HG03342 (cell line): ENCODE results near the gene DCUN1D2.
A peak's percentile ranks its signal among the peaks of the same experiment; 100 is the strongest.
"Not testable (repeated sequence)": the region's sequence is repeated elsewhere in the genome, so short reads cannot be mapped to it uniquely, and the experiment has no call there.

Experiments used
- ATAC-seq: cut with Tn5 transposase; IDR thresholded peaks from one replicate; pipeline ENCODE4 v1.9.1; 2021; ENCODE audit warnings: mild to moderate bottlenecking, moderate library complexity; ENCODE audit not compliant: unreplicated experiment

DCUN1D2 gene

DNA sequence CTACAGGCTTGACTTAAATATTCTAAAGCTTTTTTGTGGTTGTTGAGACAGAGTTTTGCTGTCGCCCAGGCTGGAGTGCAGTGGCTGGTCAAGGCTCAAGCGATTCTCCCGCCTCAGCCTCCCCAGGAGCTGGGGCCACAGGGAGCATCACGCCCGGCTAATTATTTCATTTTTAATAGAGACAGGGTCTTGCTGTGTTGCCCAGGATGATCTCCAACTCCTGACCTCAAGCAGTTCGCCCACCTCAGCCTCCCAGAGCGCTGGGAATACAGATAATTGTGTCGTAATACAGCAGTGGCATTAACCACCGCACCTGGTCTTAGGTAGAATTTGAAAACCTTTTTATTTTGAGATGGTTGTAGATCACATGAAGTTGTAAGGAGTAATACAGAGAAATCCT, 1.5 kb upstream of the DCUN1D2 start:
- ATAC-seq: no peak

GRCh38 chr13:113491418-113491883, 940 bp upstream of the DCUN1D2 start:
- ATAC-seq: no peak

GRCh38 chr13:113489549-113490495, 689 bp downstream of the DCUN1D2 start:
- ATAC-seq: peak; percentile 15

DNA sequence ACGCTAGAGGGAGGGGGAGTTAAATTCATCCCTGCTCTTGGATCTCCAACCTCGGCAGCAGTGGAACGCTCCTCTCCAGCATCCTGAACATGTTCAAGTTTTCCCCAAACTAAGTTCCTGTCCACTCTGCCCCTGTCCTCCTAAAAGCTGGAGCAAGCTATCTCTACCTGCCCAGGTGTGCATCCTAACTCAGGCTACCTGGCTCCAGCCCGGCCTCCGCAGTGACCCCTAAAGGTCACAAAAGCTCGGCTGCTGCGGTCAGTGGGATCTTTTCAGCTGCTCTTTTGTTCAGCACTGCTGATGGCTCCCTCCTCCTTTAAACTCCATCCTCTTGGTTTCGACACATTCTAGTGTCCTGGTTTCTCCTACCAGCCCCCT, 1.4 kb downstream of the DCUN1D2 start:
- ATAC-seq: no peak

DNA sequence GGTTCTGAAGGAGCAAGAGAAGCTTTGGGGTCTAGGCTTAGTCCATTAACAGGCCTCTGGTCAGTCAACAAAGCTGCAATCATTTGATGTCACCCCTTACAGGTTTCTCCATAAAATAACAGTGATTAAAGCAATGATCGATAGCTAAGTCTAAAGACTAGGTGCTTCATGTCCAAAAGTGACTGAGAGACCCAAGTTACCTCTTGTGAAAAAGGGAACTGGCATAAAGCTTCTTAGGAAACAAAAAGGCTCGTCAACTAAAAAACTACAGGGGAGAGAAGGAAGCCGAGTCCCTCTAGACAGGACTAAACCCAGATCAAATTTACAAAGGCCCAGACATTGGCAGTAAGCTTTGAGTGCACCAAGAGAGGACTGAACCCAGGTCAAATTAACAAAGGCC, 2.2 kb downstream of the DCUN1D2 start:
- no peak for ATAC-seq

DNA sequence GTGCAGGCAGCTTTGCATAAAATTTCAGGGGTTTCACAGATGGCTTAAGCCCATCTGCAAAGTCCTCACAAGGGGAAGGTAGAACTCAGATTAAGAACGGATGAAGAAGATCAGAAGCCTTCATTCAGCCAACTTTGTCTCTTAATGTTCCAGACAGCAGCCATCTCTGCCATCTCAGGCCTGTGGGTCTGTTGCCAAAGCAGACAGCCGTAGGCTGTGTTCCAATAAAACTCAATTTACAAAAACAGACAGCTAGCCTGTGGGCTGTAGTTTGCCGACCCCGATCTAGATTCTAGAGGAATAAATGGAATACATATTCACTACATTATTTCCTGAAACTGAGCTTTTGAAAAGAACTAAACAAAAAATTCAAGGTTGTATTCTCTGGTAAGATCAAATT, 3.8 kb downstream of the DCUN1D2 start:
- no peak for ATAC-seq

- no peak for ATAC-seq
Measured at GRCh38 chr13:113485545-113485944, 5.0 kb downstream of the DCUN1D2 start.

DNA sequence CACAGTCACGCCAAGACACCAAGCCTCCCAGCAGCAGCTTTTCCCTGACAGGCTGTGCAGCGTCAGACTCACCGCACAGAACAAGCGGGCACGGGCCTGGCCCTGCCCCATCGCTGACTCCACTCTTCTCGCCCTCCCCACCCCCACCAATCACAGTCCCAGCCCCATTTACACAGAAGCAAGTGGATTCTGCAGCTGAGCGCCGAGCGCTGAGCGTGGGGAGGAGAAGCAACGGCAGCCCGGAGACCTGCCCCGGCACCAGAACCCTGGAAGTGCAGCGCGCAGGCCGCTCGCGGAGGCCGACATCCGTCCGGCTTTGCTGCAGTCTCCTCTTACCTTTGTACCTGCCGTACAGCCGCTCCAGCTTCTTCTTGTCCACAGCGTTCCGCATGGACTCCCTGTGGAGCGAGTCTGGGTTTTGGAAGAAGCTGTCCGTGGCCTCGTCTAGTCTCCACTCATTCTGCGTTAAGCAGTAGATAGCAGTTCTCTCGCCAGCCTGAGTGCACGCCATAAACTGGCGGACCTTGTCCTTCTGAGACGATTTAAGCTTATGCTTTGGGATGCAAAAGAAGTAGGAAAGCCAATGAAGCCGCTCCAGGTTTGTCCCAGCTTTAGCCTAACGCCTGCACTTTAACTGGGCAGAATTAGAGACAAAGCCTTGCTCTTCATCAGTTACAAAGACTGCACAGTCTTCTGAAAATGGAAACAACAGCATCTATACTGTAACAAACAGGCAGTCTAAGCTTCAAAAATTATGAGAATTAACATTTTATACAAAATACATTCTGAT, 6.8 kb downstream of the DCUN1D2 start:
- ATAC-seq: no peak

- no peak for ATAC-seq
Measured at GRCh38 chr13:113483081-113483480, 7.4 kb downstream of the DCUN1D2 start.

GRCh38 chr13:113479179-113479578, 11.3 kb downstream of the DCUN1D2 start:
- ATAC-seq: no peak

DNA sequence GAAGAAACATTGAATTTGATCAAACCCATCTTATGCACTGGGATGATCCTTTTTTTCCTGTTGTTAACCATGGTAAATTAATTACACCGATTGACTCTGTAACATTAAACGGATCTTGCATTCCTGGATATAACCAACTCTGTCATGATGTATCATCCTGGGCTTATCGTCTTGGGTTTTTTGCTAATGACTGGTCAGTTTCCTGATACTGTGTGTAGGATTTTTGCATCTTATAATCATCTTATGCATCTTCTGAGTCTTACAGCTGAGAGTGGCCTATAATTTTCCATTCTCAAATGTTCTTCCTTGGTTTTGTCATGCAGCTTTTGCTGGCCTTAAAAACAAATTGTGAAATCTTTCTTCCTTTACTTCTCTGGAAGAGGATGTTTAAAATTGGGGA, 12.8 kb downstream of the DCUN1D2 start:
- no peak for ATAC-seq

DNA sequence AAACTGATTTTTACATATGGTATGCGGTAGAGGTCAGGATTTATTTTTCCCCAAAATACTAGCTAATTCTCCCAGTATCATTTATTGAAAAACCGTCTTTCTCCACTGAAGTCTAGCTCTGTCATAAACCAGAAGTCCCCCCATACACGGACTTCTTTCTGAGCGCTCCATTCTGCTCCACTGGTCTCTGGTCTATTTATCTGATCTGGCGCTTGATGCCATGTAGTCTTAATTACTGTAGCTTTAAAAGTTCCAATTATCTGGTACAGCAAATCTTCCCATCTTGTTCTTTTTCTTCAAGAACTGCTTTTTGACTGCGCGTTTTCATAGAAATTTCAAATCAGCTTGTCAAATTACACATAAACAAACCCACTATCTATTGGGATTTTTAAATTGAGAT, 13.7 kb downstream of the DCUN1D2 start:
- no peak for ATAC-seq

DNA sequence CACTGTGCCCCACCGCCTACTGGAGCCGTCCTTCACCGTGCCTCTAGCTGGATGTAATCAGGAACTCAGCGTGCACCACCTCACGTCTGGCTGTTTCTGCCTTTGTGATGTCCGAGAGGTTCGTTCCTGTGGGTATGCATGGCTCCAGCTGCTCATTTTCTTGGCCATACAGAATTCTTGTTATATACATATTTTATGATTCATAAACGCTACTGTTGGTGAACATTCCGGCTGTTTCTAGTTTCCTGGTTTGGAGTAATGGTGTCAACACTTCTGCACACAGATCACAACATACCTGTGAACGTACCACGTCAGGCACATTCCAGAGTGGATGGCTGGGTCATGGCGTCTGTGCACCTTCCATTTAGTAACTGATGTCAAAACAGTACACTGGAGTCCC, 14.6 kb downstream of the DCUN1D2 start:
- no peak for ATAC-seq

- no peak for ATAC-seq
Measured at GRCh38 chr13:113475280-113475679, 15.2 kb downstream of the DCUN1D2 start.

DNA sequence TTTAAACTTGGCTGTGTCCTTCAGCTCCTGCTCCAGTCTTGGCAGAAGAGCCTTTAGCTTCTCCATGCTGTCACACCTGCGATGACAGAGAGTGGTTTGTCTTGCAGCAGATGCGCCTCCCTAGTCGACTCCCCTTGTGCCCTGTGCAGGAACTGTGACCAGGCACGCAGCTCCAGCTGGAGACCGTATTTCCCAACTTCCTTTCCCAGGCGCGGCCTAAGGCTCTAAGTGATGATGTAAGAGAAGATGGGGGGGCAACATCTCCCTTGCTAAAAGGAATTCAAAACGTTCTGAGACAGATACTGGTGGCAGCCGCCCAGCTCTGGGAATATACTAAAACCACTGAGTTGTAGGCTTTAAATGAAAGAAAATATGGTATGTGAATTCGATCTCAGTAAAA, 16.3 kb downstream of the DCUN1D2 start:
- ATAC-seq: no peak

DNA sequence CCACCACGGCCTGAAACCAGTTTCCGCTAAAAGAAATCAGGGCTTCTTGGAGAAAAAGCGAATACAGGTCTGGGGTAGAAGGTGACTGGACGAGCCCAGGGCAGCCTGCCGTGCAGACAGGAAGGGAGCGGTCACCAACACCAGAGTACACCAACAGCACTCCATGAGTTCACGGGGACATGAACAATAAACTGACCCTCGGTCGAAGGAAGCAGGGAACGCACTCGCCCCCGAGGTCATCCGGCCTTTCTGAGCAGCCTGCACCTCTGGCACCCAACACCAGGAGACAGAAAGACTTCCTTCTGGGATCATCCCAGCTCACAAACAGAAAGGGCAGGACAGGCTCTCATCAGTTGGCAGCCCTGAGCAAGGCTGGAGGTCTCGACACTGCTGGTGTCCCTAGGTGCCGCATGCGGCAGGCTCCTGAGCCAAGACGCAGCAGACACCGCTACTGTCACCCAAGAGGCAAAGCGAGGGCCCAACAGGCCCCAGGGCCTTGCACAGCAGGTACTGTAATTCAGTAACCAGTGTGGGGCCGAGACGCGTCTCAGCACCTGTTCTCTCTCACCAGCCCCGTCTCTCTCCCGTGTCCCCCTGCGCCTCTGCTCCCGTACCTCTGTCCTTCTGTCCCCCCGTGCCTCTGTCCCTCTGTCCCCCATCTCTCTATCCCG, 18.0 kb downstream of the DCUN1D2 start:
- no peak for ATAC-seq

- ATAC-seq: no peak
Measured at GRCh38 chr13:113471844-113472243, 18.7 kb downstream of the DCUN1D2 start.

GRCh38 chr13:113470635-113471163, 19.8 kb downstream of the DCUN1D2 start:
- not testable (repeated sequence) for ATAC-seq

DNA sequence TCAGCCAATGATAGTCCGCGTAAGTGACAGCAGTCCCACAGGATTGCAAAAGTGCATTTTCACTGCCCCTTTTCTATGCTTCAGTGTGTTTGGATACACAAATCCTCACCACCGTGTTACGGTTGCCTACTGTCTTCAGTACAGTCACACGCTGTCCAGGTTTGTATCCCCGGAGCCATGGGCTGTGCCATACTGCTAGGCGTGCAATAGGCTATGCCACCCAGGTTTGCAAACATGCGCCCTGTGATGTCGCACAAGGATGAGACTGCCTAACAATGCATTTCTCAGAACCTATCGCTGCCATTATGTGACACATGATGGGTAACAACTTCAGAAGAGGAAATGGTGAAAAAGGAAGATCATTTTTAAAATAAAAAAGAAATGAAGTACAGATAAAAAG, 20.4 kb downstream of the DCUN1D2 start:
- ATAC-seq: no peak

GRCh38 chr13:113469582-113469981, 20.9 kb downstream of the DCUN1D2 start:
- no peak for ATAC-seq
